ENCODE data around the gene PIAS4. TPM values are rescaled to one million over a fixed set of nuclear protein-coding genes. Genes with fewer than 3 reads are reported as not detected.

The PIAS4 gene
- total and polyA plus RNA-seq, 9 of the 15 experiments (the other 6 are each of a cell fraction or from before 2014, with no cell fraction given) = 0.27 to 34.9 (median 14.4) TPM

GRCh38 chr19:4007021-4007835 lies at the start of gene PIAS4 (continued):
- TF ChIP-seq ELF2 (CRISPR knock-in tag; IDR thresholded peaks at IDR 0.05) (0 out of 2 replicates have a peak, but pooled peaks have one; percentile 59), RNF2 (IDR thresholded peaks at IDR 0.05) (0 out of 2 replicates have a peak, but pooled peaks have one; percentile 14), CREB1 (IDR thresholded peaks at IDR 0.05) (peak; percentile 51), CREB1 (CRISPR knock-in tag; IDR thresholded peaks at IDR 0.05) (no peak; the same call in 1 of the 2 replicates), LCOR (CRISPR knock-in tag; IDR thresholded peaks at IDR 0.05) (peak; percentile 40; the same call in 1 of the 2 replicates), USF1 (CRISPR knock-in tag; IDR thresholded peaks at IDR 0.05) (peak; percentile 91), ZBTB7A (IDR thresholded peaks at IDR 0.05; ENCODE audit: borderline replicate concordance, control insufficient read depth, low read depth, low read length) (peak; percentile 84; the same call in 1 of the 2 replicates), MEIS2 (IDR thresholded peaks at IDR 0.05; ENCODE audit: partially characterized antibody) (peak; percentile 93), TARDBP (IDR thresholded peaks at IDR 0.05) (peak; percentile 75; the same call in 1 of the 2 replicates), ZNF24 (IDR thresholded peaks at IDR 0.05) (peak; percentile 34; the same call in 1 of the 2 replicates), SIN3B (IDR thresholded peaks at IDR 0.05; ENCODE audit: low read depth) (peak; percentile 70), TAF1 (IDR thresholded peaks at IDR 0.05; ENCODE audit: control insufficient read depth, extremely low read depth, insufficient read depth, low read length, severe bottlenecking) (peak; percentile 90), HDAC2 (IDR thresholded peaks at IDR 0.05) (0 out of 2 replicates have a peak, but pooled peaks have one; percentile 34), PRPF4 (IDR thresholded peaks at IDR 0.05; ENCODE audit: insufficient read depth, low read depth, low read length, poor library complexity, severe bottlenecking) (peak; percentile 38), ZNF583 (CRISPR knock-in tag; IDR thresholded peaks at IDR 0.05) (0 out of 2 replicates have a peak, but pooled peaks have one; percentile 33), SRSF9 (IDR thresholded peaks at IDR 0.05; ENCODE audit: borderline replicate concordance, low read depth, low read length) (no peak), BHLHE40 (IDR thresholded peaks at IDR 0.05; ENCODE audit: low read length) (peak; percentile 96), L3MBTL2 (IDR thresholded peaks at IDR 0.05) (peak; percentile 81), SMARCA4 (IDR thresholded peaks at IDR 0.05) (no peak), HLTF (IDR thresholded peaks at IDR 0.05) (peak; percentile 42; the same call in 1 of the 2 replicates), TOE1 (IDR thresholded peaks at IDR 0.05; ENCODE audit: borderline replicate concordance) (peak; percentile 95), TOE1 (CRISPR knock-in tag; IDR thresholded peaks at IDR 0.05; ENCODE audit: borderline replicate concordance, low read depth) (no peak), NR4A1 (CRISPR knock-in tag; IDR thresholded peaks at IDR 0.05) (0 out of 2 replicates have a peak, but pooled peaks have one; percentile 47), NR4A1 (tag; IDR thresholded peaks at IDR 0.05) (0 out of 2 replicates have a peak, but pooled peaks have one; percentile 30), CBX3 (IDR thresholded peaks at IDR 0.05; ENCODE audit: borderline replicate concordance in 1 of 2, low read length in 2 of 2) (peak in 1 of 2 experiments; percentile 19; a peak in 1 of 3 replicates), NEUROD1 (IDR thresholded peaks at IDR 0.05; ENCODE audit: borderline replicate concordance, low read depth, low read length, partially characterized antibody) (peak; percentile 77), KLF1 (tag; IDR thresholded peaks at IDR 0.05) (peak; percentile 77; the same call in 1 of the 2 replicates), KDM5B (IDR thresholded peaks at IDR 0.05; ENCODE audit: insufficient replicate concordance, low read depth, low read length) (peak; percentile 56)
- TF ChIP-seq, protein P1, sequence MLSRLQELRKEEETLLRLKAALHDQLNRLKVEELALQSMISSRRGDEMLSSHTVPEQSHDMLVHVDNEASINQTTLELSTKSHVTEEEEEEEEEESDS (CRISPR knock-in tag; IDR thresholded peaks at IDR 0.05) = no peak
- TF ChIP-seq, protein P2, sequence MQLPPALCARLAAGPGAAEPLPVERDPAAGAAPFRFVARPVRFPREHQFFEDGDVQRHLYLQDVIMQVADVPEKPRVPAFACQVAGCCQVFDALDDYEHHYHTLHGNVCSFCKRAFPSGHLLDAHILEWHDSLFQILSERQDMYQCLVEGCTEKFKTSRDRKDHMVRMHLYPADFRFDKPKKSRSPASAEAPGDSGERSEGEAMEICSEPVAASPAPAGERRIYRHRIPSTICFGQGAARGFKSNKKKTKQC (CRISPR knock-in tag; IDR thresholded peaks at IDR 0.05) = peak; percentile 44; the same call in 1 of the 2 replicates
